SK-N-SH treated with all-trans-retinoic acid at 6 μM for 48 hours (cell line): ENCODE results near the gene AGMO.
A peak's percentile ranks its signal among the peaks of the same experiment; 100 is the strongest.

Experiments
- ATAC-seq: fragments of 200-7000 bp; cut with Tn5 transposase; 3 replicates; pipeline ENCODE4 v1.9.1; 2020; ENCODE audit warnings: mild to moderate bottlenecking, moderate library complexity
- ARNTL ChIP-seq: fragments of 450-650 bp; formaldehyde crosslinking; IDR thresholded peaks from 2 replicates; pipeline ENCODE4 v1.5.0; 2020; ENCODE audit warnings: low read depth, mild to moderate bottlenecking, moderate library complexity, borderline replicate concordance
- CREB5 ChIP-seq: fragments of 250-450 bp; sonication (Bioruptor Pico); IDR thresholded peaks from 2 replicates; pipeline ENCODE4 v1.5.1; 2020; ENCODE audit warnings: low read depth, mild to moderate bottlenecking, moderate library complexity
- CSDC2 ChIP-seq: fragments of 250-450 bp; sonication (Bioruptor Pico); IDR thresholded peaks from 2 replicates; pipeline ENCODE4 v1.5.0; 2020; ENCODE audit warnings: mild to moderate bottlenecking, moderate library complexity
- ESRRG ChIP-seq: fragments of 250-450 bp; sonication (Bioruptor Pico); IDR thresholded peaks from 2 replicates; pipeline ENCODE4 v1.6.1; 2021; ENCODE audit warnings: mild to moderate bottlenecking
- ISL1 ChIP-seq: fragments of 250-450 bp; sonication (Bioruptor Pico); IDR thresholded peaks from 2 replicates; pipeline ENCODE4 v2.1.2; 2022; ENCODE audit warnings: mild to moderate bottlenecking, moderate library complexity
- PATZ1 ChIP-seq: fragments of 250-450 bp; sonication (Bioruptor Pico); IDR thresholded peaks from 2 replicates; pipeline ENCODE4 v1.8.0; 2020; ENCODE audit warnings: mild to moderate bottlenecking, moderate library complexity, borderline replicate concordance
- POU6F1 ChIP-seq: fragments of 250-450 bp; sonication (Bioruptor Pico); IDR thresholded peaks from 2 replicates; pipeline ENCODE4 v1.8.0; 2021; ENCODE audit warnings: low read depth, mild to moderate bottlenecking, moderate library complexity, borderline replicate concordance
- PPARA ChIP-seq: fragments of 250-450 bp; sonication (Bioruptor Pico); IDR thresholded peaks from 2 replicates; pipeline ENCODE4 v1.5.0; 2020; ENCODE audit warnings: mild to moderate bottlenecking, borderline replicate concordance
- RARB ChIP-seq: fragments of 250-450 bp; sonication (Bioruptor Pico); IDR thresholded peaks from 2 replicates; pipeline ENCODE4 v1.8.0; 2021; ENCODE audit warnings: mild to moderate bottlenecking, moderate library complexity
- TCF4 ChIP-seq: fragments of 250-450 bp; sonication (Bioruptor Pico); IDR thresholded peaks from 2 replicates; pipeline ENCODE4 v1.8.0; 2021; ENCODE audit warnings: mild to moderate bottlenecking, moderate library complexity, borderline replicate concordance
- TSHZ2 ChIP-seq: fragments of 250-450 bp; sonication (Bioruptor Pico); IDR thresholded peaks from 2 replicates; pipeline ENCODE4 v1.5.0; 2020; ENCODE audit warnings: mild to moderate bottlenecking, moderate library complexity
- ZC3H10 ChIP-seq: fragments of 250-450 bp; sonication (Bioruptor Pico); IDR thresholded peaks from 2 replicates; pipeline ENCODE4 v1.5.1; 2021; ENCODE audit warnings: mild to moderate bottlenecking, moderate library complexity
- ZFP3 ChIP-seq: fragments of 250-450 bp; sonication (Bioruptor Pico); IDR thresholded peaks from 2 replicates; pipeline ENCODE4 v1.5.0; 2020; ENCODE audit warnings: mild to moderate bottlenecking, moderate library complexity
- ZFP30 ChIP-seq: fragments of 450-650 bp; formaldehyde crosslinking; IDR thresholded peaks from 2 replicates; pipeline ENCODE4 v1.5.0; 2022; ENCODE audit warnings: mild to moderate bottlenecking, moderate library complexity

The AGMO gene

GRCh38 chr7:15175152-15175551, 386.7 kb downstream of the AGMO start (continued):
- TF ChIP-seq RARB (CRISPR knock-in tag) (no peak), ESRRG (no peak), TSHZ2 (CRISPR knock-in tag) (no peak), POU6F1 (no peak), CSDC2 (no peak), ISL1 (CRISPR knock-in tag) (no peak), ARNTL (CRISPR knock-in tag) (no peak), ZC3H10 (CRISPR knock-in tag) (no peak)

- peak; percentile 54 for ATAC-seq
- TF ChIP-seq ISL1 (CRISPR knock-in tag) (peak; percentile 88), PATZ1 (CRISPR knock-in tag) (no peak), ZFP3 (CRISPR knock-in tag) (0 out of 2 replicates have a peak, but pooled peaks have one; percentile 35)
Measured at GRCh38 chr7:15174485-15174884, 387.3 kb downstream of the AGMO start.

GRCh38 chr7:15168489-15168888, 393.3 kb downstream of the AGMO start:
- TF ChIP-seq ESRRG (no peak), ARNTL (CRISPR knock-in tag) (no peak), CSDC2 (no peak), ISL1 (CRISPR knock-in tag) (no peak), PATZ1 (CRISPR knock-in tag) (no peak), ZC3H10 (CRISPR knock-in tag) (no peak), CREB5 (no peak), RARB (CRISPR knock-in tag) (no peak), TCF4 (no peak), ZFP30 (no peak)
- TF ChIP-seq, all 23 proteins: peak for 0
- ATAC-seq = 0 out of 3 replicates have a peak, but pooled peaks have one; percentile 21

GRCh38 chr7:15167912-15168311, 393.9 kb downstream of the AGMO start:
- ATAC-seq = no peak
- TF ChIP-seq RARB (CRISPR knock-in tag) (no peak), TSHZ2 (CRISPR knock-in tag) (no peak), PPARA (CRISPR knock-in tag) (no peak)
